GM21515 (cell line): ENCODE measurements around the gene FAAH.

Source experiments
- ATAC-seq: cut with Tn5 transposase; IDR thresholded peaks from one replicate; pipeline ENCODE4 v1.9.1; 2021; ENCODE audit not compliant: unreplicated experiment

Gene FAAH

GRCh38 chr1:46421739-46422138, 27.6 kb downstream of the FAAH start:
- ATAC-seq, result no peak

GRCh38 chr1:46422261-46422871, 28.2 kb downstream of the FAAH start:
- no peak for ATAC-seq

- no peak for ATAC-seq
These were observed 29.6 kb downstream of the FAAH start for GRCh38 chr1:46423574-46424240.

- no peak for ATAC-seq
These were observed 30.6 kb downstream of the FAAH start for GRCh38 chr1:46424730-46425129.

- ATAC-seq, result no peak
These were observed 31.6 kb downstream of the FAAH start for GRCh38 chr1:46425726-46426125.

GRCh38 chr1:46427541-46427940, 33.4 kb downstream of the FAAH start:
- ATAC-seq, result no peak

- no peak for ATAC-seq
These were observed 35.3 kb downstream of the FAAH start for GRCh38 chr1:46429436-46429835.

GRCh38 chr1:46431695-46432094, 37.6 kb downstream of the FAAH start:
- no peak for ATAC-seq

GRCh38 chr1:46432781-46433327, 38.7 kb downstream of the FAAH start:
- no peak for ATAC-seq

- no peak for ATAC-seq
These were observed 40.2 kb downstream of the FAAH start for GRCh38 chr1:46434358-46434757.

GRCh38 chr1:46436844-46437243, 42.7 kb downstream of the FAAH start:
- no peak for ATAC-seq

- ATAC-seq, result no peak
These were observed 43.6 kb downstream of the FAAH start for GRCh38 chr1:46437723-46438122.

GRCh38 chr1:46438346-46438745, 44.2 kb downstream of the FAAH start:
- ATAC-seq, result no peak

- ATAC-seq, result no peak
These were observed 46.4 kb downstream of the FAAH start for GRCh38 chr1:46440478-46440877.

- no peak for ATAC-seq
These were observed 48.4 kb downstream of the FAAH start for GRCh38 chr1:46442317-46443161.

- ATAC-seq, result no peak
These were observed 50.3 kb downstream of the FAAH start for GRCh38 chr1:46444466-46444865.

- ATAC-seq, result no peak
These were observed 51.7 kb downstream of the FAAH start for GRCh38 chr1:46445773-46446256.

GRCh38 chr1:46446646-46447498, 52.8 kb downstream of the FAAH start:
- no peak for ATAC-seq

GRCh38 chr1:46447499-46448108, 53.5 kb downstream of the FAAH start:
- ATAC-seq, result no peak
